Measurements from ENCODE around the gene CST2. TPM values are rescaled to one million over a fixed set of nuclear protein-coding genes. Genes with fewer than 3 reads are reported as not detected.
"Not testable (repeated sequence)": the region's sequence is repeated elsewhere in the genome, so short reads cannot be mapped to it uniquely, and the experiment has no call there.

CST2 gene
- total RNA-seq, 2 donors from 2014 or later: not detected

- DNase-seq (no peak), ATAC-seq (no peak)
- intact Hi-C loops (cut with DNase I): no loop called here
These were observed 6.0 kb downstream of the CST2 start for GRCh38 chr20:23820493-23820892.

DNA sequence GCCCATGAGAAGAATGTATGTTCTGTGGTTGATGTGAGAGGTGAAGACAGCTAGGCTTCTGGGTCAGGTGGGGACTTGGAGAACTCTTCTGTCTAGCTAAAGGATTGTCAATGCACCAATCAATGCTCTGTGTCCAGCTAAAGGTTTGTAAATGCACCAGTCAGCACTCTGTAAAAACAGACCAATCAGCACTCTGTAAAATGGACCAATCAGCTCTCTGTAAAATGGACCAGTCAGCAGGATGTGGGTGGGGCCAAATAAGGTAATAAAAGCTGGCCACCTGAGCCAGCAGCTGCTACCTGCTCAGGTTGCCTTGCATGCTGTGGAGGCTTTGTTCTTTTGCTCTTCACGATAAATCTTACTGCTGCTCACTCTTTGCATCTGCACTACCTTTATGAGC, 15.0 kb downstream of the CST2 start:
- ATAC-seq; intact Hi-C loops (cut with DNase I); DNase-seq: not testable (repeated sequence)

- intact Hi-C loops (cut with DNase I); DNase-seq: not testable (repeated sequence)
- peak in 1 of 2 donors; percentile 74 for ATAC-seq
These were observed 16.2 kb downstream of the CST2 start for GRCh38 chr20:23810349-23810748.

- intact Hi-C loops (cut with DNase I): no loop called here
- no peak for DNase-seq
- ATAC-seq: no peak
These were observed 25.7 kb downstream of the CST2 start for GRCh38 chr20:23800865-23801264.

GRCh38 chr20:23799216-23799847, 27.2 kb downstream of the CST2 start:
- not testable (repeated sequence) for DNase-seq
- peak; percentile 55 to 77 for ATAC-seq

GRCh38 chr20:23795526-23795925, 31.0 kb downstream of the CST2 start:
- ATAC-seq (no peak), DNase-seq (no peak)
- intact Hi-C loops (cut with DNase I): no loop called here

More at GRCh38 chr20:23799216-23799847, 27.2 kb downstream of the CST2 start:
- intact Hi-C loops (cut with DNase I): not testable (repeated sequence)

DNA sequence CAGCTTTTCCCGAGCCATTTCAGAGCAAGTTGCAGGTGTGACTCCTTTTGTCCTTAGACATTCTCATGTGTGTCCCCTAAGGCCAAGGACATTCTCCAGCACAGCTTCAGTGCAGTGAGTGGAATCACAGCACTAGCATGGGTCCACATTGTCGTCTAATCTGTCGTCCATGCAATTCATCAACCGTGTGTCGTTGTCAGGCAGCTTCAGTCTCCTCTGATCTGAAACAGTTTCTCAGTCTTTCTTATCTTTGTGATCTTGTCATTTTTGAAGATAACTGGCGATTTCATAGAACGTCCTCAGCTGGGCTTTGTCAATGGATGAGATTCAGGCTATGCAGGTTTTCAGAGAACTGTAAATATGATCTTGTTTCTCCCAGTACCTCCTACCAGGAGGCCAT, 31.7 kb downstream of the CST2 start:
- no peak for DNase-seq
- intact Hi-C loops (cut with DNase I): no loop called here
- ATAC-seq: no peak

DNA sequence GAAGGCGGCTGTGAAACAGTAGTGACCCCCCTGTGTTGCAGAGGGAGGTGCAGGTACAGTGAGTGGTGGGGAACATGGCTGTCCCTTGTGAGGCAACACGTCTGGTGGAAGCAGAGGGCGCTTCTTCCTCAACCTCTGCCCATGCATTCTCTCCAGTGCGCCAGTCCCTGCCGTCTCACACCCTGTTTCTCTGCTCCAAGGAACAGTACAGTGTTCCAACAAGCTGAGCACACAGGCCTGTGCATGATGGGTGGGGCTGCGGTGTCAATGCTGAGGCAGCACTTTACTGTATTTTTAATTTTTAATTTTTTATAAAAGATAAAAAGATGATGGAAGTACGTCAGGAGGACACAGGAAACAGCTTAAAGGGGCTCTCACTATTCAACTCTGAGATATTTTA, 32.5 kb downstream of the CST2 start:
- no peak for DNase-seq
- intact Hi-C loops (cut with DNase I): no loop called here
- ATAC-seq: no peak

- DNase-seq: no peak
- intact Hi-C loops (cut with DNase I): no loop called here
- no peak for ATAC-seq
These were observed 43.1 kb downstream of the CST2 start for GRCh38 chr20:23783447-23783846.

DNA sequence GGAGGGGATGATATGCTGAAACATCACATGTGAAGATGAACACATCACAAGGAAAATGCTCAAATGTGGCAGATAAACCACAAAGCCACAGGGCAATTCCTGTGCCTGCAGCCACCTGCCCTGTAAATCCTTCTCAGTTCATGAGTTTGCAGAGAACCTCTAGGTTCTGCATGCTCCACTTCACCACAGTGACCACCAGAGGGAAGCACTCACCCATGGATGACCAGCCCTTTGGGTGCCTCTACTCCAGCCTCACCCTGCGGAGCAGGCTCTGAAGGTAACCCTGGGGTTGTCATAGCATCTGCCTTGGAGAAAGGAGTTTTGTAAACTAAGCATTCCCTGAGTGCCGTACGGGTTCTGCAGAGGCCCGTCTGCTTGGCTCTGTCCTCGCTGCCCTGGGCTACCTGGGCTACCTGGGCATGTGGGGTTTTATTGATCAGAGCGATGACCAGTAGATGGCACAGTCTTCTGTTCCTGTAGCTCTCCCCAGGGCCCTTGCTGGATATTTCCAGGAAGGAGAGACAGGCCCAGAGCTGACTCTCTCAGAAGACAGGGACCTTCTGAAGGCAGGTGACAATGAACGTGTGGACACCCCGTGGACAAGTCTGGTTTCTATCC, 44.1 kb downstream of the CST2 start:
- DNase-seq (no peak), ATAC-seq (peak; percentile 38 to 44)
- intact Hi-C loops (cut with DNase I): no loop called here

GRCh38 chr20:23778676-23779075, 47.9 kb downstream of the CST2 start:
- ATAC-seq; intact Hi-C loops (cut with DNase I); DNase-seq: not testable (repeated sequence)

DNA sequence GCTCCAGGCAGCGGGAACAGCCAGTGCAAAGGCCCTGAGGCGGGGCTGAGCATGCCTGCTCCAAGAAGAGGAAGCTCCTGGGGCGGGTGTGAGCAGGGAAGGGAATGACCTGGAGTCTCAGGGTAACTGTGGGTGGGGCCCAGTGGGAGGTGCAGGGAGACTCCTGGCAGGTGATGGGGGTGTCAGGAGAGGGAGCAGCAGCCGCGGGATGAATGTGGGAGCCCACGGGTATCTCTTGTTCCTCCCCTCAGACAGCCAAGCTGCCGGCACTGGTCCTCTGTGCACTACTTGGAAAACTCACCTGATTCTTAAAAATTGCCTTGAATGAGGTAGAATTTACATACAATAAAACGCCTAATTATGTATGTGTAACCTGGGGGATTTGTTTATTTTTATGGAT, 49.1 kb downstream of the CST2 start:
- intact Hi-C loops (cut with DNase I); ATAC-seq; DNase-seq: not testable (repeated sequence)

GRCh38 chr20:23776067-23776771, 50.3 kb downstream of the CST2 start:
- ATAC-seq (peak in 1 of 2 donors; percentile 15), DNase-seq (no peak)
- intact Hi-C loops (cut with DNase I): no loop called here

GRCh38 chr20:23774081-23774480, 52.4 kb downstream of the CST2 start:
- ATAC-seq: no peak
- no peak for DNase-seq
- intact Hi-C loops (cut with DNase I): no loop called here

Other genes starting within 250 kb of the CST2 start
- not detected for gene CST9, start 220.8 kb downstream of the CST2 start, total RNA-seq
- 1,000 to 10,000 TPM in 1 of 2 donors, 100 to 1,000 TPM in 1; 940 to 1,205 TPM for gene CST3, start 188.8 kb downstream of the CST2 start, total RNA-seq
- gene CST4, start 137.7 kb downstream of the CST2 start, total RNA-seq: not detected
- gene CST1, start 75.8 kb downstream of the CST2 start, total RNA-seq: not detected
- gene CST5, start 53.0 kb upstream of the CST2 start, total RNA-seq: not detected
- gene GGTLC1, start 162.1 kb upstream of the CST2 start, total RNA-seq: not detected